Ascending aorta (tissue), 2 donors: ENCODE measurements around the gene CLSTN1. TPM values are rescaled to one million over a fixed set of nuclear protein-coding genes. Genes with fewer than 3 reads are reported as not detected.

Source experiments
- DNase-seq, 2 donors: peaks; one replicate each; pipeline ENCODE4 v3.0.0-alpha.2; 2019; ENCODE audit warnings: low spot score in 2 of 2
- H3K27ac ChIP-seq, 2 donors: fragments of 200-600 bp; sonication (generic); one replicate each; pipeline ENCODE4 v1.5.1; 2016 to 2017; ENCODE audit warnings: mild to moderate bottlenecking in 1 of 2
- H3K27me3 ChIP-seq: fragments of 200-600 bp; sonication (generic); one replicate; pipeline ENCODE4 v1.5.1; 2017
- H3K36me3 ChIP-seq, 2 donors: fragments of 200-600 bp; sonication (generic); one replicate each; pipeline ENCODE4 v1.5.1; 2016
- H3K4me1 ChIP-seq, 2 donors: fragments of 200-600 bp; sonication (generic); one replicate each; pipeline ENCODE4 v1.5.1; 2016 to 2017; ENCODE audit warnings: mild to moderate bottlenecking in 1 of 2
- H3K4me3 ChIP-seq, 2 donors: fragments of 200-600 bp; sonication (generic); one replicate each; pipeline ENCODE4 v1.5.1; 2016 to 2017; ENCODE audit warnings: mild to moderate bottlenecking in 1 of 2
- H3K9me3 ChIP-seq, 2 donors: fragments of 200-600 bp; sonication (generic); one replicate each; pipeline ENCODE4 v1.5.1; 2016
- intact Hi-C: fragments of 100-400 bp; cut with DNase I; formaldehyde crosslinking; loops from one replicate; pipeline ENCODE4 v1.15.1; 2023
- total RNA-seq: library from RNA; depleted of rRNA; stranded (reverse); fragments of >200 nt; gene quantifications from one replicate; pipeline ENCODE4 v1.1.0, GENCODE V29; 2016
- TF ChIP-seq, protein P1 (sequence below), 3 experiments: fragments of 200-600 bp in 2 of 3; fragments of 450-650 bp in 1 of 3; sonication (generic) in 2 of 3; IDR thresholded peaks; one replicate each; pipeline ENCODE4 v1.5.1; 2016 to 2019; ENCODE audit warnings: antibody characterized with exemption in 3 of 3, mild to moderate bottlenecking in 1 of 3, moderate library complexity in 1 of 3

Gene CLSTN1
- total RNA-seq, 1 donor from 2014 or later: 84.6 TPM

DNA sequence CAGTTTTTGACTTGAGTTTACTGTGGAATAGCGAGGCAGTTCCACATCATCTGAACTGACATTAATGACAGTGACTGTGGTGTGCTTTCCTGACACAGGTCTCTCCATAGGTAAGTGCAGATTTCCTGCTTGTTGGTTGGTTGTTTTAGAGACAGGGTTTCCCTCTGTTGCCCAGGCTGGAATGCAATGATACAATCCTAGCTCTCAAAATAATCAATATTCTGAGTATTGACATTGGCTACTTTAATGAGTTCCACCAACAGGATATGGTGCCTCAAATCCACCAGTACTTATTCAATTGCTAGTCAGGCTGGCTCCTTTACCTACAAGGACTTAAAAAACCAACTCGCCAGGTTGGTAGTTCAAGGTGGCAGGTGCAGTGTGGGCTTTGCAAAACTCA, 63.8 kb downstream of the CLSTN1 start:
- no peak overlapping the region for H3K4me3 ChIP-seq
- TF ChIP-seq, protein P1, sequence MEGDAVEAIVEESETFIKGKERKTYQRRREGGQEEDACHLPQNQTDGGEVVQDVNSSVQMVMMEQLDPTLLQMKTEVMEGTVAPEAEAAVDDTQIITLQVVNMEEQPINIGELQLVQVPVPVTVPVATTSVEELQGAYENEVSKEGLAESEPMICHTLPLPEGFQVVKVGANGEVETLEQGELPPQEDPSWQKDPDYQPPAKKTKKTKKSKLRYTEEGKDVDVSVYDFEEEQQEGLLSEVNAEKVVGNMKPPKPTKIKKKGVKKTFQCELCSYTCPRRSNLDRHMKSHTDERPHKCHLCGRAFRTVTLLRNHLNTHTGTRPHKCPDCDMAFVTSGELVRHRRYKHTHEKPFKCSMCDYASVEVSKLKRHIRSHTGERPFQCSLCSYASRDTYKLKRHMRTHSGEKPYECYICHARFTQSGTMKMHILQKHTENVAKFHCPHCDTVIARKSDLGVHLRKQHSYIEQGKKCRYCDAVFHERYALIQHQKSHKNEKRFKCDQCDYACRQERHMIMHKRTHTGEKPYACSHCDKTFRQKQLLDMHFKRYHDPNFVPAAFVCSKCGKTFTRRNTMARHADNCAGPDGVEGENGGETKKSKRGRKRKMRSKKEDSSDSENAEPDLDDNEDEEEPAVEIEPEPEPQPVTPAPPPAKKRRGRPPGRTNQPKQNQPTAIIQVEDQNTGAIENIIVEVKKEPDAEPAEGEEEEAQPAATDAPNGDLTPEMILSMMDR (IDR thresholded peaks at IDR 0.05): no peak
- intact Hi-C loops: no loop called here
- no peaks in the 10 kb centered on the region for H3K9me3 ChIP-seq
- H3K4me1 ChIP-seq: no peaks in the 10 kb centered on the region
- no peaks in the 10 kb centered on the region for H3K27me3 ChIP-seq
- peaks cover 2 to 9% of the 10 kb centered on the region in 2 donors for H3K36me3 ChIP-seq
- no peak overlapping the region for H3K27ac ChIP-seq
- no peak for DNase-seq

DNA sequence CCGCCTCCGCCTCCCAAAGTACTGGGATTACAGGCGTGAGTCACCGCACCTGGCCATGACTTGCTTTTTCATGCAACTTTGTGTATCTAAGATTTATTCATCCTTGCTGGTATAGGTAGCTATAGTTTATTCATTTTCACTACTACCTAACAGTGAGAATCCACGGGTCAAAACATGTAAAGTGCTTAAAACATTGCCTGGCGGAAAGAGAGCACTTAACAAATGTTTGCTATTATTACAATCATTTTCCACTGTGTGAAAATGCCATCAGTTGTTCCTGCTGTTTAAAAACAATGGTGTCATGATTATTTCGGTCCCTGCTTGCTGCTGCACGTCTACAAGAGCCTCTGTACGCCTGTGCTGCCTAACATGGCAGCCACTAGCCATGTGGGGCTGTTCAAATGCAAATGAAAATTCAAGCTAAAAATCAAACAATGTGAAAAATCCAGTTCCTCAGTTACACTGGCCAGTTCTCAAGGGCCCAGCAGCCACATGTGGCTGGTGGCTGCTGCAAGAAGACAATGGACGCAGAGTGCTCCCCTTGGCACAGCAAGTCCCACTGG, 65.1 kb downstream of the CLSTN1 start:
- no peak overlapping the region for H3K27ac ChIP-seq
- TF ChIP-seq, protein P1 (IDR thresholded peaks at IDR 0.05): no peak
- no peaks in the 10 kb centered on the region for H3K27me3 ChIP-seq

DNA sequence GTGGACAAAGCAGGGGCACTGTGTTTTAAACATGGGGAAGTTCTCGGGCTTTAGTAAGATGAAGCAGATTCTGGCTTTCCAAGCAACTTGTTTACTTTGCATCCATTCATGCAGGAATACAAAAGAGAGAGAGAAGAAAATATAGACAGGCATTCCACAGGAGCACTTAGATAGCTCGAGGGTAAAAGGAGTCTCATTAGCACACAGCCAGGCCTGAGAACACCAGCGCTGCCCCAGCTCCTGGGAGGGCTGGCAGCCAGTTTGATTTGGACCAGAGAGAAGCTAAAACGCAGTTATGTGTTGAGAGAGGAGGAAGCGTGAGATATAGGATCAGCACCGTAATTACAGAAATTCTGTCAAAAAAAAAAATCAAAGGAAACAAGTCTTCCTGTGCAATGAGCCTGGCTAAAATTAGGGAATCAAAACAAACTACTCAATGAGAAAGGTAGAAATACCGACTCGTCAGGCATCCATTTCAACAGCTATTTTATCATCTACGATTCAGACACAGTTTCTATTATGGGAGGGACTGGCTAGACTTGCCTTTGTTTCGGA, 68.2 kb downstream of the CLSTN1 start:
- H3K9me3 ChIP-seq: no peaks in the 10 kb centered on the region
- TF ChIP-seq, protein P1 (IDR thresholded peaks at IDR 0.05): no peak
- peaks cover 10 to 13% of the 10 kb centered on the region in 2 donors for H3K36me3 ChIP-seq
- intact Hi-C loops: no loop called here
- no peaks in the 10 kb centered on the region for H3K27me3 ChIP-seq
- no peak overlapping the region for H3K4me3 ChIP-seq
- no peak for DNase-seq
- H3K27ac ChIP-seq: no peak overlapping the region
- H3K4me1 ChIP-seq: no peaks in the 10 kb centered on the region

More for the DNA sequence above, 65.1 kb downstream of the CLSTN1 start:
- intact Hi-C loops: no loop called here
- H3K4me1 ChIP-seq: no peaks in the 10 kb centered on the region
- H3K36me3 ChIP-seq: peaks cover 2 to 12% of the 10 kb centered on the region in 2 donors
- no peaks in the 10 kb centered on the region for H3K9me3 ChIP-seq
- H3K4me3 ChIP-seq: no peak overlapping the region
- no peak for DNase-seq

DNA sequence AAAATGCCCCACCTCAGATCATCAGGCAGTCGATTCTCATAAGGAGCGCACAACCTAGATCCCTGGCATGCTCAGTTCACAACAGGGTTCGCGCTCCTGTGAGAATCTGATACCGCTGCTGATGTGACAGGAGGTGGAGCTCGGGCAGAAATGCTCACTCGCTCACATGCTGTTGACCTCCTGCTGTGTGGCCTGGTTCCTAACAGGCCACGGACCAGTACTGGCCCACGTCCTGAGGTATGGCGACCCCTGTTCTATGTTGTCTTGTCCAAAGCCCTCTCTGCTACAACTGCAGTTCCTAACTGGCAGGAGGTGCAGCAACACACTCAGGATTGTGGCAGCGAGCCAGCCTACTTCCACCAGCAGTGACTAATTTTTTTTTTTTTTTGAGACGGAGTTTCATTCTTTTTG, 70.6 kb downstream of the CLSTN1 start:
- Histone ChIP-seq H3K4me3 (no peak overlapping the region), H3K4me1 (no peaks in the 10 kb centered on the region), H3K27ac (no peak overlapping the region), H3K36me3 (peaks cover 20 to 35% of the 10 kb centered on the region in 2 donors), H3K9me3 (no peaks in the 10 kb centered on the region), H3K27me3 (no peaks in the 10 kb centered on the region)
- TF ChIP-seq, protein P1 (IDR thresholded peaks at IDR 0.05): no peak
- peak in 1 of 2 donors; percentile 76 for DNase-seq
- intact Hi-C loops: no loop called here

DNA sequence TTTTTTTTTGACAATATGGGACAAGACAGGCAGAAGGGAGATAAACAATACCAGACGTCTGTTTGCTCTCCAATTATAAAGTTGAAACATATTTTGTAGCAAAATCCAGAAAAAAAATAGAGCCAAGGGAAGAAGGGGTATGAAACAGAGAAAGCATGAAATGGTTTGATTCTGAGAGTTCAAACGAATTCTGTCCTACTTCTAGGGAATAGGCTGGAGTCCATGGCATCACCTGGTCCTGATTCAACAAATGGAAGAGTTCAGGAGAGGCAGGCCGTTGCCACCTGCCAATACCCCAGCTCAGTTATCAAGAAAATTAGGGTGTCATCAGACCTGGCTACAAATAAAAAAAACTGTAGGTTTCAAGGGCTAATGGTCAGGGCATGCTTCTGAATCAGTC, 71.8 kb downstream of the CLSTN1 start:
- no peaks in the 10 kb centered on the region for H3K9me3 ChIP-seq
- DNase-seq: no peak
- no peaks in the 10 kb centered on the region for H3K27me3 ChIP-seq
- H3K4me3 ChIP-seq: no peak overlapping the region
- H3K4me1 ChIP-seq: no peaks in the 10 kb centered on the region
- TF ChIP-seq, protein P1 (IDR thresholded peaks at IDR 0.05): no peak
- peaks cover 20 to 38% of the 10 kb centered on the region in 2 donors for H3K36me3 ChIP-seq
- H3K27ac ChIP-seq: no peak overlapping the region
- intact Hi-C loops: no loop called here
